Activated CD8-positive, alpha-beta T cell treated with anti-CD3 and anti-CD28 coated beads for 36 hours (primary cell): ENCODE data around the gene AP1B1. TPM values are rescaled to one million over a fixed set of nuclear protein-coding genes. Genes with fewer than 3 reads are reported as not detected.
"Not testable (repeated sequence)": the region's sequence is repeated elsewhere in the genome, so short reads cannot be mapped to it uniquely, and the experiment has no call there.

Source experiments
- ATAC-seq: fragments of 200-7000 bp; cut with Tn5 transposase; one replicate; pipeline ENCODE4 v1.10.0; 2021; ENCODE audit warnings: mild to moderate bottlenecking, moderate library complexity
- CTCF ChIA-PET: fragments of 350-600 bp; sonication (Branson Sonifier 250); formaldehyde crosslinking; loops from one replicate; lab custom pipeline; 2021; ENCODE audit warnings: antibody characterized with exemption; lab: Charles Lee
- POLR2A ChIA-PET: fragments of 350-600 bp; sonication (Branson Sonifier 250); formaldehyde crosslinking; loops from one replicate; lab custom pipeline; 2021; ENCODE audit warnings: antibody characterized with exemption; lab: Charles Lee
- DNase-seq: peaks from one replicate; pipeline ENCODE4 v3.0.0-alpha.2; 2020
- H3K27ac Mint-ChIP-seq: one replicate; pipeline ENCODE4 v1.8.0; 2021; ENCODE audit warnings: mild to moderate bottlenecking, mixed read lengths
- H3K27me3 Mint-ChIP-seq: one replicate; pipeline ENCODE4 v1.8.0; 2021; ENCODE audit warnings: mixed read lengths
- H3K36me3 Mint-ChIP-seq: one replicate; pipeline ENCODE4 v1.8.0; 2021; ENCODE audit warnings: low read depth, mixed read lengths
- H3K4me1 Mint-ChIP-seq: one replicate; pipeline ENCODE4 v1.8.0; 2021; ENCODE audit warnings: low read depth, mixed read lengths
- H3K4me3 Mint-ChIP-seq: one replicate; pipeline ENCODE4 v1.8.0; 2021; ENCODE audit warnings: mild to moderate bottlenecking, moderate library complexity, mixed read lengths
- H3K9me3 Mint-ChIP-seq: one replicate; pipeline ENCODE4 v1.8.0; 2021; ENCODE audit warnings: mixed read lengths
- CTCF ChIP-seq: fragments of 200-600 bp; IDR thresholded peaks from one replicate; pipeline ENCODE4 v1.8.0; 2022; ENCODE audit warnings: antibody characterized with exemption, mild to moderate bottlenecking
- intact Hi-C: fragments of 100-400 bp; cut with micrococcal nuclease; formaldehyde crosslinking; loops from one replicate; pipeline ENCODE4 v1.10.0; 2022
- total RNA-seq, 2 experiments: library from RNA; stranded (reverse); gene quantifications; one replicate each; pipeline ENCODE4 v1.2.3, GENCODE V29; 2021

The AP1B1 gene
- total RNA-seq, 2 experiments from 2014 or later: 57.5 to 59.0 TPM

- no peak for TF ChIP-seq CTCF
- POLR2A ChIA-PET: interaction anchor here (1.6 kb wide), 1 partner anchor 9 kb away, joined by 3 read pairs; no protein-coding TSS in a partner anchor
- H3K4me3 Mint-ChIP-seq: no peak overlapping the region
- DNase-seq (peak; percentile 40), ATAC-seq (peak; percentile 81)
- peaks cover 40% of the 10 kb centered on the region for H3K36me3 Mint-ChIP-seq
- intact Hi-C loops: no loop called here
- H3K27me3 Mint-ChIP-seq: no peaks in the 10 kb centered on the region
- CTCF ChIA-PET: interaction anchor here (1.1 to 1.6 kb wide), 2 partner anchors 62 to 94 kb away, joined by 3 to 4 read pairs; no protein-coding TSS in a partner anchor
- H3K27ac Mint-ChIP-seq: peak overlapping the region; percentile 85
- peaks cover 31% of the 10 kb centered on the region for H3K4me1 Mint-ChIP-seq
- no peaks in the 10 kb centered on the region for H3K9me3 Mint-ChIP-seq
Measured at GRCh38 chr22:29375398-29376076, 12.8 kb downstream of the AP1B1 start.

- DNase-seq, ATAC-seq, H3K9me3 Mint-ChIP-seq, intact Hi-C loops, H3K4me3 Mint-ChIP-seq, H3K27me3 Mint-ChIP-seq: not testable (repeated sequence)
- ChIA-PET CTCF (interaction anchor here (1.1 to 1.6 kb wide), 2 partner anchors 62 to 95 kb away, joined by 3 to 4 read pairs; no protein-coding TSS in a partner anchor), POLR2A (interaction anchor here (1.6 kb wide), 1 partner anchor 10 kb away, joined by 3 read pairs; no protein-coding TSS in a partner anchor)
- peaks cover 27% of the 10 kb centered on the region for H3K4me1 Mint-ChIP-seq
- H3K27ac Mint-ChIP-seq: peak overlapping the region; percentile 85
- H3K36me3 Mint-ChIP-seq: peaks cover 40% of the 10 kb centered on the region
Measured at GRCh38 chr22:29374806-29375205, 13.6 kb downstream of the AP1B1 start.

- no peak for TF ChIP-seq CTCF
- ChIA-PET CTCF (no interaction called here), POLR2A (no interaction called here)
- H3K4me1 Mint-ChIP-seq: peaks cover 28% of the 10 kb centered on the region
- no peak for DNase-seq
- H3K27me3 Mint-ChIP-seq: no peaks in the 10 kb centered on the region
- intact Hi-C loops: no loop called here
- peaks cover 40% of the 10 kb centered on the region for H3K36me3 Mint-ChIP-seq
- peak overlapping the region; percentile 85 for H3K27ac Mint-ChIP-seq
- no peaks in the 10 kb centered on the region for H3K9me3 Mint-ChIP-seq
- no peak for ATAC-seq
- no peak overlapping the region for H3K4me3 Mint-ChIP-seq
Measured at GRCh38 chr22:29374401-29374800, 14.0 kb downstream of the AP1B1 start.

- H3K4me3 Mint-ChIP-seq: no peak overlapping the region
- no peak overlapping the region for H3K27ac Mint-ChIP-seq
- ChIA-PET CTCF (interaction anchor here (0.6 kb wide), 1 partner anchor 14 kb away, joined by 3 read pairs; no protein-coding TSS in a partner anchor), POLR2A (interaction anchor here (0.8 to 0.9 kb wide), 2 partner anchors 16 to 18 kb away, joined by 3 read pairs; partner anchors contain the start of gene AP1B1)
- no peak for DNase-seq
- H3K27me3 Mint-ChIP-seq: no peaks in the 10 kb centered on the region
- TF ChIP-seq CTCF: no peak
- intact Hi-C loops: no loop called here
- ATAC-seq: no peak
- peaks cover 32% of the 10 kb centered on the region for H3K4me1 Mint-ChIP-seq
- peaks cover 29% of the 10 kb centered on the region for H3K36me3 Mint-ChIP-seq
- H3K9me3 Mint-ChIP-seq: no peaks in the 10 kb centered on the region
Measured at GRCh38 chr22:29370537-29370936, 17.8 kb downstream of the AP1B1 start.

- no peak for DNase-seq
- no peak for ATAC-seq
- H3K27ac Mint-ChIP-seq: no peak overlapping the region
- peaks cover 22% of the 10 kb centered on the region for H3K36me3 Mint-ChIP-seq
- H3K27me3 Mint-ChIP-seq: no peaks in the 10 kb centered on the region
- intact Hi-C loops: no loop called here
- POLR2A ChIA-PET: no interaction called here
- CTCF ChIA-PET: interaction anchor here (1.5 kb wide), 1 partner anchor 57 kb away, joined by 3 read pairs; no protein-coding TSS in a partner anchor
- no peak overlapping the region for H3K4me3 Mint-ChIP-seq
- TF ChIP-seq CTCF: no peak
- H3K9me3 Mint-ChIP-seq: no peaks in the 10 kb centered on the region
- H3K4me1 Mint-ChIP-seq: peaks cover 28% of the 10 kb centered on the region
Measured at GRCh38 chr22:29369460-29369859, 18.9 kb downstream of the AP1B1 start.
